ENCODE results near the gene CD58. TPM values are rescaled to one million over a fixed set of nuclear protein-coding genes. Genes with fewer than 3 reads are reported as not detected.

Gene CD58
- total and polyA plus RNA-seq, 4 donors = 5.1 to 30.2 (median 10.8) TPM

GRCh38 chr1:116485071-116485735 lies 85.6 kb downstream of the CD58 start:
- Histone ChIP-seq H3K27me3 (ENCODE audit: control insufficient read depth in 4 of 4, insufficient read depth in 4 of 4, low read length in 3 of 4) (no peaks in the 10 kb centered on the region), H3K9ac (ENCODE audit: low read depth in 1 of 2, low read length in 2 of 2) (no peak overlapping the region), H3K9me3 (ENCODE audit: control insufficient read depth in 4 of 4, low read length in 3 of 4) (no peaks in the 10 kb centered on the region), H3K4me1 (ENCODE audit: control insufficient read depth in 4 of 4, insufficient read depth in 4 of 4, low read length in 3 of 4) (peaks cover 0 to 12% (median 3%) of the 10 kb centered on the region in 4 donors), H3K36me3 (ENCODE audit: control insufficient read depth in 4 of 4, insufficient read depth in 3 of 4, low read depth in 1 of 4, low read length in 3 of 4) (no peaks in the 10 kb centered on the region), H3K4me3 (ENCODE audit: low read depth in 1 of 3, low read length in 3 of 3) (no peak overlapping the region), H3K27ac (ENCODE audit: low read depth in 1 of 2, low read length in 2 of 2) (no peak overlapping the region)
- TF ChIP-seq TAF1 (conservative IDR thresholded peaks at IDR 0.05) (no peak), CTCF (IDR thresholded peaks at IDR 0.05; ENCODE audit: low read depth, low read length, missing input control) (peak; percentile 89), ZBTB33 (IDR thresholded peaks at IDR 0.05) (no peak), HNF4A (conservative IDR thresholded peaks at IDR 0.05) (no peak), MAX (IDR thresholded peaks at IDR 0.05) (no peak), SP1 (IDR thresholded peaks at IDR 0.05) (no peak), FOXA1 (IDR thresholded peaks at IDR 0.05) (no peak), ATF3 (IDR thresholded peaks at IDR 0.05) (no peak), GABPA (IDR thresholded peaks at IDR 0.05 in 1 of 2, conservative IDR thresholded peaks at IDR 0.05 in 1 of 2) (no peak), RAD21 (IDR thresholded peaks at IDR 0.05) (peak; percentile 96 to 98), JUND (IDR thresholded peaks at IDR 0.05) (no peak), FOXA2 (IDR thresholded peaks at IDR 0.05) (no peak), HNF4G (IDR thresholded peaks at IDR 0.05) (no peak), EGR1 (IDR thresholded peaks at IDR 0.05; ENCODE audit: low read depth in 2 of 2) (no peak), RXRA (IDR thresholded peaks at IDR 0.05) (peak in 1 of 2 donors; percentile 66), NR2F2 (IDR thresholded peaks at IDR 0.05) (no peak), YY1 (IDR thresholded peaks at IDR 0.05) (no peak)
- TF ChIP-seq, protein P1, sequence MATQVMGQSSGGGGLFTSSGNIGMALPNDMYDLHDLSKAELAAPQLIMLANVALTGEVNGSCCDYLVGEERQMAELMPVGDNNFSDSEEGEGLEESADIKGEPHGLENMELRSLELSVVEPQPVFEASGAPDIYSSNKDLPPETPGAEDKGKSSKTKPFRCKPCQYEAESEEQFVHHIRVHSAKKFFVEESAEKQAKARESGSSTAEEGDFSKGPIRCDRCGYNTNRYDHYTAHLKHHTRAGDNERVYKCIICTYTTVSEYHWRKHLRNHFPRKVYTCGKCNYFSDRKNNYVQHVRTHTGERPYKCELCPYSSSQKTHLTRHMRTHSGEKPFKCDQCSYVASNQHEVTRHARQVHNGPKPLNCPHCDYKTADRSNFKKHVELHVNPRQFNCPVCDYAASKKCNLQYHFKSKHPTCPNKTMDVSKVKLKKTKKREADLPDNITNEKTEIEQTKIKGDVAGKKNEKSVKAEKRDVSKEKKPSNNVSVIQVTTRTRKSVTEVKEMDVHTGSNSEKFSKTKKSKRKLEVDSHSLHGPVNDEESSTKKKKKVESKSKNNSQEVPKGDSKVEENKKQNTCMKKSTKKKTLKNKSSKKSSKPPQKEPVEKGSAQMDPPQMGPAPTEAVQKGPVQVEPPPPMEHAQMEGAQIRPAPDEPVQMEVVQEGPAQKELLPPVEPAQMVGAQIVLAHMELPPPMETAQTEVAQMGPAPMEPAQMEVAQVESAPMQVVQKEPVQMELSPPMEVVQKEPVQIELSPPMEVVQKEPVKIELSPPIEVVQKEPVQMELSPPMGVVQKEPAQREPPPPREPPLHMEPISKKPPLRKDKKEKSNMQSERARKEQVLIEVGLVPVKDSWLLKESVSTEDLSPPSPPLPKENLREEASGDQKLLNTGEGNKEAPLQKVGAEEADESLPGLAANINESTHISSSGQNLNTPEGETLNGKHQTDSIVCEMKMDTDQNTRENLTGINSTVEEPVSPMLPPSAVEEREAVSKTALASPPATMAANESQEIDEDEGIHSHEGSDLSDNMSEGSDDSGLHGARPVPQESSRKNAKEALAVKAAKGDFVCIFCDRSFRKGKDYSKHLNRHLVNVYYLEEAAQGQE (IDR thresholded peaks at IDR 0.05) = no peak
- peak; percentile 90 for DNase-seq (ENCODE audit: low spot score)
- WGBS = 37% methylated on average over 6 of the region's 6 CpGs
